SK-N-SH (cell line): ENCODE results near the gene ZNF358. TPM values are rescaled to one million over a fixed set of nuclear protein-coding genes. Genes with fewer than 3 reads are reported as not detected.

Experiments
- CTCF ChIA-PET: fragments of 300-600, 350-600 bp; formaldehyde crosslinking; extraction: SDS; loops from one replicate; lab custom pipeline; 2021; lab: Yijun Ruan, JAX
- POLR2A ChIA-PET: fragments of 350-600 bp; sonication (Branson Sonifier 250); formaldehyde crosslinking; extraction: SDS; loops from one replicate; lab custom pipeline; 2020; ENCODE audit warnings: antibody characterized with exemption, inconsistent platforms; lab: Yijun Ruan, JAX
- DNase-seq: peaks from one replicate; pipeline ENCODE4 v3.0.0; 2012
- H2AFZ ChIP-seq: fragments of 200-600 bp; sonication (generic); 2 replicates; pipeline ENCODE4 v1.8.1; 2016; ENCODE audit warnings: antibody characterized with exemption, mild to moderate bottlenecking, low read depth
- H3F3A ChIP-seq: fragments of 200-600 bp; sonication (generic); replicated peaks from 2 replicates; pipeline ENCODE3; 2016; ENCODE audit warnings: antibody characterized with exemption, mild to moderate bottlenecking; ENCODE audit not compliant: insufficient read depth
- H3K27ac ChIP-seq, 2 experiments: fragments of 200-500 bp in 1 of 2; fragments of 200-600 bp in 1 of 2; sonication (Bioruptor generic) in 1 of 2; sonication (generic), shearing (Covaris generic) in 1 of 2; 2 replicates each; pipeline versions ENCODE4 v1.5.1 to v1.6.1; 2014 to 2016; ENCODE audit warnings: low read depth in 2 of 2, inconsistent platforms in 1 of 2, low read length in 1 of 2, mild to moderate bottlenecking in 1 of 2, mixed read lengths in 1 of 2
- H3K27me3 ChIP-seq: fragments of 200-600 bp; sonication (generic), shearing (Covaris generic); 2 replicates; pipeline ENCODE4 v1.6.1; 2016; ENCODE audit warnings: mixed run types; ENCODE audit not compliant: insufficient read depth
- H3K36me3 ChIP-seq, 2 experiments: fragments of 200-500 bp in 1 of 2; fragments of 200-600 bp in 1 of 2; sonication (Bioruptor generic) in 1 of 2; sonication (generic) in 1 of 2; replicated peaks in 1 of 2; 2 replicates each; pipeline versions ENCODE3 to v1.5.1; 2014 to 2016; ENCODE audit warnings: low read length in 1 of 2, mild to moderate bottlenecking in 1 of 2; ENCODE audit not compliant: insufficient read depth in 2 of 2, control insufficient read depth in 1 of 2
- H3K4me1 ChIP-seq, 2 experiments: fragments of 200-500 bp in 1 of 2; fragments of 200-600 bp in 1 of 2; sonication (Bioruptor generic) in 1 of 2; sonication (generic), shearing (Covaris generic) in 1 of 2; 2 replicates each; pipeline versions ENCODE4 v1.5.1 to v1.6.1; 2014 to 2016; ENCODE audit warnings: low read depth in 1 of 2, low read length in 1 of 2, mixed run types in 1 of 2; ENCODE audit not compliant: insufficient read depth in 2 of 2, control insufficient read depth in 1 of 2
- H3K4me2 ChIP-seq: fragments of 200-600 bp; sonication (generic), shearing (Covaris generic); 2 replicates; pipeline ENCODE4 v1.6.1; 2017; ENCODE audit warnings: mixed run types
- H3K4me3 ChIP-seq, 2 experiments: fragments of 200-500 bp in 1 of 2; fragments of 200-600 bp in 1 of 2; sonication (Bioruptor generic) in 1 of 2; sonication (generic), shearing (Covaris generic) in 1 of 2; 2 replicates each; pipeline versions ENCODE4 v1.5.1 to v1.8.1; 2014 to 2016; ENCODE audit warnings: low read depth in 2 of 2, inconsistent platforms in 1 of 2, low read length in 1 of 2, mild to moderate bottlenecking in 1 of 2, mixed read lengths in 1 of 2, moderate library complexity in 1 of 2
- H3K79me2 ChIP-seq: fragments of 200-600 bp; sonication (generic); 2 replicates; pipeline ENCODE4 v1.8.1; 2017; ENCODE audit warnings: mild to moderate bottlenecking; ENCODE audit not compliant: insufficient read depth
- H3K9ac ChIP-seq: fragments of 200-600 bp; sonication (generic); 2 replicates; pipeline ENCODE4 v1.6.1; 2017; ENCODE audit warnings: mixed run types
- H3K9me2 ChIP-seq: fragments of 200-600 bp; sonication (generic); 2 replicates; pipeline ENCODE4 v1.6.1; 2017; ENCODE audit warnings: mixed run types
- H3K9me3 ChIP-seq: fragments of 200-600 bp; sonication (generic); 2 replicates; pipeline ENCODE4 v1.6.1; 2017; ENCODE audit warnings: mixed run types, mild to moderate bottlenecking, moderate library complexity
- H4K20me1 ChIP-seq: fragments of 200-600 bp; sonication (generic); 2 replicates; pipeline ENCODE4 v1.6.1; 2017; ENCODE audit warnings: mild to moderate bottlenecking, mixed run types; ENCODE audit not compliant: insufficient read depth
- CHD2 ChIP-seq: fragments of 150-350 bp; IDR thresholded peaks from 2 replicates; pipeline ENCODE4 v1.6.1; 2018; ENCODE audit warnings: low read length; ENCODE audit not compliant: partially characterized antibody
- CTCF ChIP-seq: fragments of 200-600 bp; sonication (generic); IDR thresholded peaks from 2 replicates; pipeline ENCODE4 v1.6.1; 2017; ENCODE audit warnings: antibody characterized with exemption, mild to moderate bottlenecking, moderate library complexity
- ELF1 ChIP-seq: IDR thresholded peaks from 2 replicates; pipeline ENCODE4 v1.4.0; 2012
- EP300 ChIP-seq, 2 experiments: IDR thresholded peaks; 2 replicates each; pipeline versions ENCODE4 v1.4.0 to v1.6.1; 2012; ENCODE audit warnings: borderline replicate concordance in 1 of 2, low read depth in 1 of 2, low read length in 1 of 2
- FOXM1 ChIP-seq: IDR thresholded peaks from 2 replicates; pipeline ENCODE4 v1.4.0; 2012; ENCODE audit warnings: low read depth, mild to moderate bottlenecking
- GABPA ChIP-seq: IDR thresholded peaks from 2 replicates; pipeline ENCODE4 v1.4.0; 2012; ENCODE audit warnings: low read depth, mild to moderate bottlenecking
- GATA2 ChIP-seq: sonication (generic); formaldehyde crosslinking; IDR thresholded peaks from 2 replicates; pipeline ENCODE4 v1.5.0; 2020; ENCODE audit warnings: mild to moderate bottlenecking, missing genetic modification reagents
- MEF2A ChIP-seq: IDR thresholded peaks from 2 replicates; pipeline ENCODE4 v1.4.0; 2012; ENCODE audit warnings: low read depth, borderline replicate concordance
- NRF1 ChIP-seq: IDR thresholded peaks from 2 replicates; pipeline ENCODE4 v1.6.1; 2012; ENCODE audit warnings: low read depth, mild to moderate bottlenecking, low read length
- PBX3 ChIP-seq: IDR thresholded peaks from 2 replicates; pipeline ENCODE4; 2012
- POLR2AphosphoS5 ChIP-seq: IDR thresholded peaks from 2 replicates; pipeline ENCODE4 v1.6.1; 2012; ENCODE audit warnings: low read depth, low read length
- RCOR1 ChIP-seq: fragments of 150-350 bp; IDR thresholded peaks from 2 replicates; pipeline ENCODE4 v1.6.1; 2017; ENCODE audit warnings: antibody characterized with exemption, low read length
- REST ChIP-seq: IDR thresholded peaks from 2 replicates; pipeline ENCODE4 v1.6.1; 2012; ENCODE audit warnings: mild to moderate bottlenecking, low read depth, low read length, moderate library complexity
- RXRA ChIP-seq: IDR thresholded peaks from 2 replicates; pipeline ENCODE4 v1.4.0; 2012; ENCODE audit warnings: low read depth, mild to moderate bottlenecking, borderline replicate concordance
- TAF1 ChIP-seq: IDR thresholded peaks from 2 replicates; pipeline ENCODE4 v1.6.1; 2012; ENCODE audit warnings: low read depth, mild to moderate bottlenecking, low read length, moderate library complexity, borderline replicate concordance
- USF1 ChIP-seq: IDR thresholded peaks from 2 replicates; pipeline ENCODE4 v1.4.0; 2012; ENCODE audit warnings: low read depth, borderline replicate concordance
- WGBS: methylation state at CpG from one replicate; pipeline ENCODE4 v1.1.6; 2017; ENCODE audit warnings: low lambda C conversion rate; 5-methylcytosine and 5-hydroxymethylcytosine counted together
- polyA plus RNA-seq, 3 experiments: library from polyadenylated mRNA; depleted of rRNA; stranded (reverse); fragments of >200 nt; gene quantifications; 2 replicates each; pipeline ENCODE4 v1.2.3, GENCODE V29; 2012

The ZNF358 gene
- polyA plus RNA-seq, 1 of the 3 experiments (the other 2 are of a cell fraction) = 49.3 TPM

- CTCF ChIA-PET = interaction anchor here (1.3 to 4.1 kb wide), 2 partner anchors 10 to 241 kb away, joined by 4 to 28 read pairs; no protein-coding TSS in a partner anchor
- H3K36me3 ChIP-seq = peaks cover 37 to 45% of the 10 kb centered on the region in 2 experiments
- no peak overlapping the region for H3K9ac ChIP-seq
- DNase-seq = no peak
- H3K79me2 ChIP-seq = no peaks in the 10 kb centered on the region
- no peaks in the 10 kb centered on the region for H3K27me3 ChIP-seq
- 0 out of 2 replicates have a peak, but pooled peaks cover 3% of the 10 kb centered on the region for H4K20me1 ChIP-seq
- POLR2A ChIA-PET = no interaction called here
- TF ChIP-seq USF1 (no peak), RXRA (no peak), ELF1 (no peak), POLR2AphosphoS5 (no peak), GABPA (no peak), NRF1 (no peak), EP300 (IDR thresholded peaks at IDR 0.05; ENCODE audit: borderline replicate concordance in 1 of 2, low read depth in 1 of 2, low read length in 1 of 2) (no peak), GATA2 (no peak), CTCF (no peak), FOXM1 (no peak), PBX3 (no peak), MEF2A (no peak), CHD2 (no peak), REST (no peak), RCOR1 (no peak), TAF1 (no peak)
- TF ChIP-seq, all 33 proteins: peak for 0
- no peaks in the 10 kb centered on the region for H3K9me3 ChIP-seq
- 95% methylated on average over 18 of the region's 18 CpGs for WGBS
- H3F3A ChIP-seq = no peaks in the 10 kb centered on the region
- no peak overlapping the region for H3K4me3 ChIP-seq
- no peak overlapping the region for H3K27ac ChIP-seq
- no peak overlapping the region for H3K4me2 ChIP-seq
- no peak overlapping the region for H2AFZ ChIP-seq
- H3K9me2 ChIP-seq = no peaks in the 10 kb centered on the region
- H3K4me1 ChIP-seq = no peaks in the 10 kb centered on the region
These were observed 42.8 kb downstream of the ZNF358 start for GRCh38 chr19:7558667-7559066.
